Naive B cell (primary cell): ENCODE results near the gene TST. TPM values are rescaled to one million over a fixed set of nuclear protein-coding genes. Genes with fewer than 3 reads are reported as not detected.
"Not testable (repeated sequence)": the region's sequence is repeated elsewhere in the genome, so short reads cannot be mapped to it uniquely, and the experiment has no call there.

Experiments used
- ATAC-seq, 2 donors: fragments of 150-1000 bp; cut with Tn5 transposase; 2 replicates each; pipeline ENCODE4 v1.10.0; 2021; ENCODE audit warnings: low read depth in 2 of 2, mild to moderate bottlenecking in 2 of 2, moderate library complexity in 2 of 2
- DNase-seq: peaks from one replicate; pipeline ENCODE4 v3.0.0; 2022
- H3K27ac Mint-ChIP-seq, 6 donors: one replicate each; pipeline ENCODE4 v1.8.0; 2020 to 2022; ENCODE audit warnings: mild to moderate bottlenecking in 6 of 6, mixed read lengths in 6 of 6, moderate library complexity in 5 of 6, inconsistent platforms in 2 of 6
- H3K27me3 Mint-ChIP-seq, 3 donors: one replicate each; pipeline ENCODE4 v1.8.0; 2021 to 2022; ENCODE audit warnings: mixed read lengths in 3 of 3, mild to moderate bottlenecking in 1 of 3
- H3K36me3 Mint-ChIP-seq, 2 donors: one replicate each; pipeline ENCODE4 v1.8.0; 2020 to 2022; ENCODE audit warnings: mixed read lengths in 2 of 2, inconsistent platforms in 1 of 2, mild to moderate bottlenecking in 1 of 2
- H3K4me1 Mint-ChIP-seq, 3 donors: one replicate each; pipeline ENCODE4 v1.8.0; 2020 to 2022; ENCODE audit warnings: mixed read lengths in 3 of 3, inconsistent platforms in 1 of 3, mild to moderate bottlenecking in 1 of 3, moderate library complexity in 1 of 3
- H3K4me3 Mint-ChIP-seq, 8 donors: one replicate each; pipeline ENCODE4 v1.8.0; 2020 to 2022; ENCODE audit warnings: mild to moderate bottlenecking in 8 of 8, mixed read lengths in 8 of 8, moderate library complexity in 8 of 8, inconsistent platforms in 2 of 8
- H3K9me3 Mint-ChIP-seq, 7 donors: one replicate each; pipeline ENCODE4 v1.8.0; 2020 to 2022; ENCODE audit warnings: mixed read lengths in 7 of 7, mild to moderate bottlenecking in 5 of 7, inconsistent platforms in 2 of 7, moderate library complexity in 1 of 7
- polyA plus RNA-seq, 6 donors: library from polyadenylated mRNA; unstranded; fragments of 300-500 nt; fragmentation: Illumina TruSeq; gene quantifications; one replicate each; pipeline ENCODE4 v1.2.3, GENCODE V29; 2021; ENCODE audit warnings: low read depth in 6 of 6

The TST gene
- polyA plus RNA-seq, 6 donors from 2014 or later, result 0.65 to 3.3 (median 0.89) TPM; not detected in 2

GRCh38 chr22:36990457-36990856 lies 28.8 kb downstream of the TST start:
- Mint-ChIP-seq H3K27me3 (peaks cover 30 to 57% (median 49%) of the 10 kb centered on the region in 3 donors), H3K36me3 (no peaks in the 10 kb centered on the region), H3K4me1 (no peaks in the 10 kb centered on the region), H3K9me3 (peaks cover 2 to 17% (median 14%) of the 10 kb centered on the region in 7 donors), H3K27ac (no peak overlapping the region), H3K4me3 (no peak overlapping the region)
- no peak for DNase-seq
- no peak for ATAC-seq

GRCh38 chr22:36989012-36989411 lies 30.2 kb downstream of the TST start:
- ATAC-seq, DNase-seq, H3K4me1 Mint-ChIP-seq, H3K36me3 Mint-ChIP-seq, H3K4me3 Mint-ChIP-seq, H3K27ac Mint-ChIP-seq: not testable (repeated sequence)
- H3K27me3 Mint-ChIP-seq, result peaks cover 28 to 58% (median 49%) of the 10 kb centered on the region in 3 donors
- peaks cover 5 to 19% (median 19%) of the 10 kb centered on the region in 7 donors for H3K9me3 Mint-ChIP-seq

GRCh38 chr22:36988075-36988832 lies 31.0 kb downstream of the TST start:
- Mint-ChIP-seq H3K9me3 (peaks cover 5 to 19% (median 19%) of the 10 kb centered on the region in 7 donors), H3K27ac (no peak overlapping the region), H3K27me3 (peaks cover 24 to 59% (median 52%) of the 10 kb centered on the region in 3 donors), H3K4me3 (no peak overlapping the region), H3K4me1 (no peaks in the 10 kb centered on the region), H3K36me3 (no peaks in the 10 kb centered on the region)
- ATAC-seq, result no peak
- no peak for DNase-seq

GRCh38 chr22:36986242-36986821 lies 32.9 kb downstream of the TST start:
- Mint-ChIP-seq H3K9me3 (peaks cover 5 to 19% (median 19%) of the 10 kb centered on the region in 7 donors), H3K36me3 (no peaks in the 10 kb centered on the region), H3K27me3 (peaks cover 20 to 64% (median 62%) of the 10 kb centered on the region in 3 donors), H3K4me3 (no peak overlapping the region), H3K4me1 (no peaks in the 10 kb centered on the region), H3K27ac (no peak overlapping the region)
- no peak for ATAC-seq
- no peak for DNase-seq

GRCh38 chr22:36985211-36985889 lies 33.9 kb downstream of the TST start:
- peaks cover 5 to 19% (median 19%) of the 10 kb centered on the region in 7 donors for H3K9me3 Mint-ChIP-seq

GRCh38 chr22:36982136-36982535 lies 37.1 kb downstream of the TST start:
- DNase-seq (no peak), ATAC-seq (no peak)
- H3K36me3 Mint-ChIP-seq, result no peaks in the 10 kb centered on the region
- H3K27me3 Mint-ChIP-seq, result peaks cover 6 to 38% (median 33%) of the 10 kb centered on the region in 3 donors
- H3K9me3 Mint-ChIP-seq, result peaks cover 5 to 19% (median 18%) of the 10 kb centered on the region in 7 donors
- H3K4me3 Mint-ChIP-seq, result peak overlapping the region in 1 of 8 donors; percentile 1
- H3K4me1 Mint-ChIP-seq, result peaks cover 9 to 11% (median 11%) of the 10 kb centered on the region in 3 donors
- no peak overlapping the region for H3K27ac Mint-ChIP-seq

More at GRCh38 chr22:36985211-36985889, 33.9 kb downstream of the TST start:
- Mint-ChIP-seq H3K27ac (no peak overlapping the region), H3K4me3 (no peak overlapping the region), H3K36me3 (no peaks in the 10 kb centered on the region), H3K4me1 (no peaks in the 10 kb centered on the region), H3K27me3 (peaks cover 17 to 56% (median 56%) of the 10 kb centered on the region in 3 donors)
- ATAC-seq (no peak), DNase-seq (no peak)

GRCh38 chr22:36981247-36981775 lies 37.9 kb downstream of the TST start:
- no peak for DNase-seq
- peaks cover 5 to 13% (median 12%) of the 10 kb centered on the region in 7 donors for H3K9me3 Mint-ChIP-seq
- H3K27me3 Mint-ChIP-seq, result peaks cover 6 to 38% (median 33%) of the 10 kb centered on the region in 3 donors
- H3K4me1 Mint-ChIP-seq, result peaks cover 11 to 16% (median 11%) of the 10 kb centered on the region in 3 donors
- peak overlapping the region in 1 of 8 donors; percentile 51 for H3K4me3 Mint-ChIP-seq
- no peaks in the 10 kb centered on the region for H3K36me3 Mint-ChIP-seq
- ATAC-seq, result no peak
- H3K27ac Mint-ChIP-seq, result peak overlapping the region in 1 of 6 donors; percentile 70

GRCh38 chr22:36979016-36979910 lies 40.0 kb downstream of the TST start:
- Mint-ChIP-seq H3K4me1 (peaks cover 11 to 16% (median 11%) of the 10 kb centered on the region in 3 donors), H3K4me3 (peak overlapping the region in 1 of 8 donors; percentile 53), H3K9me3 (no peaks in the 10 kb centered on the region), H3K27me3 (peaks cover 5 to 27% (median 27%) of the 10 kb centered on the region in 3 donors), H3K36me3 (no peaks in the 10 kb centered on the region), H3K27ac (no peak overlapping the region)
- no peak for ATAC-seq
- no peak for DNase-seq

- peak; percentile 76 to 82 for ATAC-seq
- H3K9me3 Mint-ChIP-seq, result no peaks in the 10 kb centered on the region
- peak overlapping the region; percentile 92 to 98 (median 96) for H3K4me3 Mint-ChIP-seq
- peaks cover 5 to 19% (median 19%) of the 10 kb centered on the region in 3 donors for H3K27me3 Mint-ChIP-seq
- DNase-seq, result peak; percentile 81
- no peaks in the 10 kb centered on the region for H3K36me3 Mint-ChIP-seq
- peaks cover 11 to 16% (median 11%) of the 10 kb centered on the region in 3 donors for H3K4me1 Mint-ChIP-seq
- peak overlapping the region; percentile 89 to 99 (median 96) for H3K27ac Mint-ChIP-seq
Observed at GRCh38 chr22:36977947-36978660, 41.1 kb downstream of the TST start.

- Mint-ChIP-seq H3K4me1 (peaks cover 11 to 16% (median 11%) of the 10 kb centered on the region in 3 donors), H3K9me3 (no peaks in the 10 kb centered on the region), H3K27me3 (peaks cover 5 to 13% (median 12%) of the 10 kb centered on the region in 3 donors), H3K4me3 (peak overlapping the region; percentile 92 to 98 (median 96)), H3K27ac (peak overlapping the region; percentile 89 to 99 (median 96)), H3K36me3 (no peaks in the 10 kb centered on the region)
- ATAC-seq (peak; percentile 92 to 97), DNase-seq (peak; percentile 67)
Observed at GRCh38 chr22:36977401-36977861, 41.8 kb downstream of the TST start.

GRCh38 chr22:36976606-36977005 lies 42.6 kb downstream of the TST start:
- Mint-ChIP-seq H3K4me1 (peaks cover 11 to 16% (median 11%) of the 10 kb centered on the region in 3 donors), H3K36me3 (no peaks in the 10 kb centered on the region), H3K4me3 (peak overlapping the region; percentile 70 to 98 (median 95)), H3K27ac (peak overlapping the region in 1 of 6 donors; percentile 50), H3K27me3 (peaks cover 5 to 7% (median 5%) of the 10 kb centered on the region in 3 donors), H3K9me3 (no peaks in the 10 kb centered on the region)
- ATAC-seq, result no peak
- DNase-seq, result no peak
